GM12874 (cell line): ENCODE data around the gene LPAR2.

Experiments
- TF ChIP-seq, protein P1 (sequence below): IDR thresholded peaks from 2 replicates; pipeline ENCODE4 v1.5.1; 2011; ENCODE audit warnings: low read depth, mild to moderate bottlenecking, control low read depth, low read length, moderate library complexity; ENCODE audit not compliant: insufficient read depth

Gene LPAR2

DNA sequence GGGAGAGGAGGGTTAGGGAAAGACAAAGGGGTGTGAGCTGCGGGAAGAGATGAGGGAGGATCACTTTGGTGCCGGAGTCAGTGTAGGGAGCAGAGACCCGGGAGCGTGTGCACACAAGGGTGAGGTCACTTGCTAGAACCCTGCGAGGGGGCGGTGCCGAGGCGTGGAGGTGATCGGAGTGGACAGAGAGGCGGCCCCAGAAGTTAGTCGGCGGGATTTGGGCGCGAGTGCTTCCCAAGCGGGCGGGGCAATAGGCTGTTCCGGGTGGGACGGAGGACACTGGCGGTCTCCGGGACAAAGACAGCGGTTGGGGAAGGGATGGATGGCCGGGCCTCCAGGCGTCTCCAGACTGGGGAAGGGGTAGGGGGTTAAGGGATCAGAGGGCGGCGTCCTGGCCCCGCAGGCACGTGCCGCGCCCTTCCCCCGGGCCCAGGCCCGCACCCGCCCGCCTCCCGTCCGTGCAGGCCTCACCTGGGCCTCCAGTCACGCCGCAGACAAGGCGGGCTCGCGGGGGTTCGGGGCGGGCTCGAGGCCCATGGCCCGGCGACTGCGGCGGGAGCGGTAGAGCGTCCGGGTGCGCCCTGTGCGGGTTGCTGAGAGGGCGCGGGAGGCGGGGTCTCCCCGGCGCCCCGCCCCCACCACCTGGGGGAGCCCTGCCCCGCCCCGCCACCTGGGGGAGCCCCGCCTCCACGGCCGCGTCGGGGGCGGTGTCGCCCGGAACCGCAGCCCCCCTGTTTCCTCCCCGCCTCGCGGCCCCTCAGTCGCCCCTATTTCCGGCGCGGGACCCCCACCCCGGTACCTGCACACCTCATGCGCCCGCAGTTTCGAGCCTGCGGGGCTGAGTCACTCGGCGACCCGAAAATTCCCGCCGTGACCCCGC lies at the start of gene LPAR2:
TSS of gene LPAR2 (minus strand) at position 600 of the 880 bp plus-strand sequence. CDS start 945 bp downstream, outside the sequence.
- TF ChIP-seq, protein P1, sequence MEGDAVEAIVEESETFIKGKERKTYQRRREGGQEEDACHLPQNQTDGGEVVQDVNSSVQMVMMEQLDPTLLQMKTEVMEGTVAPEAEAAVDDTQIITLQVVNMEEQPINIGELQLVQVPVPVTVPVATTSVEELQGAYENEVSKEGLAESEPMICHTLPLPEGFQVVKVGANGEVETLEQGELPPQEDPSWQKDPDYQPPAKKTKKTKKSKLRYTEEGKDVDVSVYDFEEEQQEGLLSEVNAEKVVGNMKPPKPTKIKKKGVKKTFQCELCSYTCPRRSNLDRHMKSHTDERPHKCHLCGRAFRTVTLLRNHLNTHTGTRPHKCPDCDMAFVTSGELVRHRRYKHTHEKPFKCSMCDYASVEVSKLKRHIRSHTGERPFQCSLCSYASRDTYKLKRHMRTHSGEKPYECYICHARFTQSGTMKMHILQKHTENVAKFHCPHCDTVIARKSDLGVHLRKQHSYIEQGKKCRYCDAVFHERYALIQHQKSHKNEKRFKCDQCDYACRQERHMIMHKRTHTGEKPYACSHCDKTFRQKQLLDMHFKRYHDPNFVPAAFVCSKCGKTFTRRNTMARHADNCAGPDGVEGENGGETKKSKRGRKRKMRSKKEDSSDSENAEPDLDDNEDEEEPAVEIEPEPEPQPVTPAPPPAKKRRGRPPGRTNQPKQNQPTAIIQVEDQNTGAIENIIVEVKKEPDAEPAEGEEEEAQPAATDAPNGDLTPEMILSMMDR: 0 out of 2 replicates have a peak, but pooled peaks have one; percentile 1

DNA sequence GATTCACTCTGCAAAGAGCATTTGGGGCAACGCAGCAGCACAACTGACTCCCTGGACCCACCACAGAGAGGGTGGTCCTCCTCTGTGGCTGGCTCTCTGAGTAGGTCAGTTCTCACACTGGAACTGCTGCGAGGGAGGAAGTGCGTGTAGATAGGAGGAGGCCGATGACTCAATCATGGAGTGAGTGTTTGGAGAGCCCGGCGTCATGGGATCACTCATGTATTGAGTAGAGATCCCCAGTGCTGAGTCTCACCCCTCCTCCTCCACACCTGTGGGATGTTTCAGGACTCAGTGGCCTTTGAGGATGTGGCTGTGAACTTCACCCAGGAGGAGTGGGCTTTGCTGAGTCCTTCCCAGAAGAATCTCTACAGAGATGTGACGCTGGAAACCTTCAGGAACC lies 49.6 kb upstream of the LPAR2 start:
- TF ChIP-seq, protein P1: no peak

DNA sequence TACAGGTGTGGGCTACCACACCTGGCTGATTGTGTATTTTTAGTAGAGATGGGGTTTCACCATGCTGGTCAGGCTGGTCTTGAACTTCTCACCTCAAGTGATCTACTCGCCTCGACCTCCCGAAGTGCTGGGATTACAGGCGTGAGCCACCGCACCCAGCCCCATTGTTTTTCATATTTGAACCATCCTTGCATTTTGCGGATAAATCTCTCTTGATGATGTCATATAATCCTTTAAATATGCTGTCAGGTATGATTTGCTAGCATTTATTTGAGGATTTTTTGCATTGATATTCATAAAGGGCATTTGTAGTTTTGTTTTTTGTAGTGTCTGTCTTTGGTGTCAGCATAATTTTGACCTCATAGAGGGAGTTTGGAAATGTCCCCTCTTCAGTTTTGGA lies 46.3 kb upstream of the LPAR2 start:
- TF ChIP-seq, protein P1: no peak

DNA sequence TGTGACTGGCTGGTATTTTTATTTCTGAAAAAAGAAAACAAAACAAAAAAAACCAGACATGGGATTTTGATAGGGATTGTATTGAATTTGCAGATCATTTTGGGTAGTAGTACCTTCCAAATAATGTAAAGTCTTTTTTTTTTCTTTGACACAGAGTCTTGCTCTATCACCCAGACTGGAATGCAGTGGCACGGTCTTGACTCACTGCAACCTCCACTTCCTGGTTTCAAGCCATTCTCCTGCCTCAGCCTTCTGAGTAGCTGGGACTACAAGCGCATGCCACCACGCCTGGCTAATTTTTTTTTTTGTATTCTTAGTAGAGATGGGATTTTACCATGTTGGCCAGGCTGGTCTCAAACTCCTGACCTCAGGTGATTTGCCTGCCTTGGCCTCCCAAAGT lies 44.8 kb upstream of the LPAR2 start:
- TF ChIP-seq, protein P1: no peak

DNA sequence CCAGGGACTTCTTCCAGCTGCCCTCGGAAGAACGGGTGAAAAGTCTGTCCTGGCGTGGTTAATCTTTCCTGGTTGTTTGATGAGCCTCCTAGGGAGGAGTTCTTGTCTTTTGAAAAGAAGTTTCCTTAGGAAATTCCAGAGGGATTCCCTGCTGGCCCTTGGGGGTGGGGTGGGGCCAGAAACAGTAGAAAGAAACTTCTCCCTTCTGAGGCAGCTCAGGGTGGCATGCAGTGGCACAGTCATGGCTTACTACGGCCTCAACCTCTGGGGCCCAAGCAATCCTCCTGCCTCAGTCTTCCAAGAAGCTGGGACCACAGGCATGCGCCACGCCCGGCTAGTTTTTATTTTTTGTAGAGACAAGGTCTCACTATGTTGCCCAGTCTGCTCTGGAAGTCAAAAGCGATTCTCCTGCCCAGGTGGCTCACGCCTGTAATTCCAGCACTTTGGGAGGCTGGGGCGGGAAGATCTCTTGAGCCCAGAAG lies 42.1 kb upstream of the LPAR2 start:
- TF ChIP-seq, protein P1: no peak

DNA sequence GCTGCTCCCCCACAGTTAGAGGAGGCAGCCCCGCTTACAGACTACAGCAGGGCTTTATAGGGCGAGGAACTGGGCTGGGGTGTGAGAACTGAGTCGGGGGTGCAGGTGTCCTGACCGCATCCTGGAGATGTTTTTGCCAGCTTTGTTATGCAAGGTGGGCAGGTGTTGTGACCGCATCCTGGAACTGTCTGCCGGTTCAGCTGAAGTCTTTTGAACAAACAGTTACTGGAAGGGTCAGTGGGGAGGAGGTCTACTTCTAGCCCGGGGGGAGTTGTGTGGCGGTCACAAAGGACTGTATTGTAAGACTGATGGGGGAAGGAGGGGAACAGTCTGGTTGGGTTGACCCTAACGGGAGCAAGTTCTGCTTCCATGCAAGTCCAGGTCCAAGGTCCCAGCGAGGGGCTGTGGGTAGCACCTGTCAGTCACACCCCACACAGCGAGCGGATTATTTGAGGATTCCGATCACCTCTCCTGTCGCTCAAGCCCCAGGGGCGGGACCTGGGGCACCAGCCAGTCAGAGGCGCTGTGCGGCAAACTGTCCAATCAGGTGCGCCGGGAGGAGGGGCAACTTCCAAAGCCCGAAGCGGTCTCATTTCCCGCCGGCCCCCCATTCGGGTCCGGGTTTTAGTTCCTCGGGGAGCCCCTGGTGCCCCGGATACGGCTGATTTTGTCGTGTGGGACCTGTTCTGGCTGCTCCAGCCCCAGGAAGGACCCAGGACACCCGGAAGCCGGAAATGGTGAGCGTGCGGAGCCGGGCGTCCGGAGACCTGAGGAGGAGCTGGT lies 40.4 kb upstream of the LPAR2 start, which contains the start of gene ZNF101:
TSS of gene ZNF101 (plus strand) at position 610 of the 783 bp plus-strand sequence. CDS start at position 735, 125 bp downstream.
- TF ChIP-seq, protein P1: no peak
